Progenitor cell of endocrine pancreas (in vitro differentiated cells): Measurements from ENCODE around the gene SERPING1. TPM values are rescaled to one million over a fixed set of nuclear protein-coding genes. Genes with fewer than 3 reads are reported as not detected.

ENCODE experiments used
- DNase-seq: peaks from one replicate; pipeline ENCODE4 v3.0.0; 2021; ENCODE audit warnings: low spot score; ENCODE audit not compliant: unreplicated experiment
- H3K27ac Mint-ChIP-seq: 2 replicates; pipeline ENCODE4 v1.8.0; 2021; ENCODE audit warnings: mild to moderate bottlenecking, moderate library complexity, mixed read lengths
- H3K27me3 Mint-ChIP-seq: 2 replicates; pipeline ENCODE4 v1.8.0; 2021; ENCODE audit warnings: mixed read lengths
- H3K36me3 Mint-ChIP-seq: 2 replicates; pipeline ENCODE4 v1.8.0; 2022; ENCODE audit warnings: mixed read lengths; ENCODE audit not compliant: insufficient read depth
- H3K4me1 Mint-ChIP-seq: 2 replicates; pipeline ENCODE4 v1.8.0; 2021; ENCODE audit warnings: low read depth, mixed read lengths
- H3K4me3 Mint-ChIP-seq: 2 replicates; pipeline ENCODE4 v1.8.0; 2021; ENCODE audit warnings: low read depth, mild to moderate bottlenecking, moderate library complexity, mixed read lengths
- H3K9me3 Mint-ChIP-seq: 2 replicates; pipeline ENCODE4 v1.8.0; 2021; ENCODE audit warnings: low read depth, mixed read lengths
- total RNA-seq: library from RNA; stranded (reverse); gene quantifications from 2 replicates; pipeline ENCODE4 v1.2.1, GENCODE V29; 2021
- TF ChIP-seq, protein P1 (sequence below): fragments of 200-600 bp; sonication (generic); IDR thresholded peaks from one replicate; pipeline ENCODE4 v1.5.0; 2021; ENCODE audit warnings: antibody characterized with exemption, mild to moderate bottlenecking; ENCODE audit not compliant: unreplicated experiment

Gene SERPING1
- total RNA-seq, 1 donor from 2014 or later, result 190 TPM

DNA sequence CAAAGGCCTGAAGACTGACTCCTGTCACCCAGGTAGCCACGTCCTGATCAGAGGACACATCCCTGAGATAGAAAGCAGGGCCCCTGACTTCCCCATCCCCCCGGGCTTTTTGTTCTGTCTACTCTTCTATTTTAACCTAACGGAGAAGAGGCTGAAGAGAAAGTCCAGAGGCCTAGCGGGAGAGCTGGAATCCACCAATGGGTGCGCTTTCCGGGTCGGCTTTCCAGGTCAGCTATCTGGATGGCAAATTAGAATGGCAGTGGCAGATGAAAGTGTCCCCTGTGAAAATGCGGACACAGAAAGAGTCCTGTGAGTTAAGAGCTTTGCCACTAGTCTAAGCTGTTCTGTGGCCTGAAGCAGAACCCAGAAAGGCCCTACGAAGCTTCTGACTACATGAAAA is 13.1 kb upstream of the SERPING1 start:
- H3K36me3 Mint-ChIP-seq, result no peaks in the 10 kb centered on the region
- no peak for DNase-seq
- no peaks in the 10 kb centered on the region for H3K9me3 Mint-ChIP-seq
- H3K4me1 Mint-ChIP-seq, result no peaks in the 10 kb centered on the region
- TF ChIP-seq, protein P1, sequence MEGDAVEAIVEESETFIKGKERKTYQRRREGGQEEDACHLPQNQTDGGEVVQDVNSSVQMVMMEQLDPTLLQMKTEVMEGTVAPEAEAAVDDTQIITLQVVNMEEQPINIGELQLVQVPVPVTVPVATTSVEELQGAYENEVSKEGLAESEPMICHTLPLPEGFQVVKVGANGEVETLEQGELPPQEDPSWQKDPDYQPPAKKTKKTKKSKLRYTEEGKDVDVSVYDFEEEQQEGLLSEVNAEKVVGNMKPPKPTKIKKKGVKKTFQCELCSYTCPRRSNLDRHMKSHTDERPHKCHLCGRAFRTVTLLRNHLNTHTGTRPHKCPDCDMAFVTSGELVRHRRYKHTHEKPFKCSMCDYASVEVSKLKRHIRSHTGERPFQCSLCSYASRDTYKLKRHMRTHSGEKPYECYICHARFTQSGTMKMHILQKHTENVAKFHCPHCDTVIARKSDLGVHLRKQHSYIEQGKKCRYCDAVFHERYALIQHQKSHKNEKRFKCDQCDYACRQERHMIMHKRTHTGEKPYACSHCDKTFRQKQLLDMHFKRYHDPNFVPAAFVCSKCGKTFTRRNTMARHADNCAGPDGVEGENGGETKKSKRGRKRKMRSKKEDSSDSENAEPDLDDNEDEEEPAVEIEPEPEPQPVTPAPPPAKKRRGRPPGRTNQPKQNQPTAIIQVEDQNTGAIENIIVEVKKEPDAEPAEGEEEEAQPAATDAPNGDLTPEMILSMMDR, result no peak
- H3K27me3 Mint-ChIP-seq, result no peaks in the 10 kb centered on the region
- H3K27ac Mint-ChIP-seq, result no peak overlapping the region
- no peak overlapping the region for H3K4me3 Mint-ChIP-seq

DNA sequence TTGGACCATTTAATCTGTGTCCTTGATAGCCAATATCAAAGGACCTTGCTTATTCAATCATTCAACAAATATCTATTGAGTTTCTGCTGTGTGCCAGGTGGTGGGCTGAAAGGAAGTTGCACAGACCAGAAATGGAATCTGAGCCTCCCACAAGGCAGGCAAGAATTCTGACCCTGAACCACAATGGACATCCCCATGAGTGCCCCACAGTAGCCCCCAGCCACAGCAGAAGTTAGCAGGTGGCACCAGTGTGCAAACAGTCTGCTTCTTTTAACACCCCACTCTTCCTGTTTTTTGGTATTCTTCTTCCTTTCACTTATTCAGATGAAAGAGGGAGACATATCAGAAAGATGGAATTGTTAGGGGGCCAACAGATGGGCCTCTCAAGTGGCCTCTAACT is 12.2 kb upstream of the SERPING1 start:
- no peaks in the 10 kb centered on the region for H3K27me3 Mint-ChIP-seq
- H3K9me3 Mint-ChIP-seq, result no peaks in the 10 kb centered on the region
- no peaks in the 10 kb centered on the region for H3K36me3 Mint-ChIP-seq
- no peaks in the 10 kb centered on the region for H3K4me1 Mint-ChIP-seq
- TF ChIP-seq, protein P1, result no peak
- H3K4me3 Mint-ChIP-seq, result no peak overlapping the region
- no peak for DNase-seq
- no peak overlapping the region for H3K27ac Mint-ChIP-seq

DNA sequence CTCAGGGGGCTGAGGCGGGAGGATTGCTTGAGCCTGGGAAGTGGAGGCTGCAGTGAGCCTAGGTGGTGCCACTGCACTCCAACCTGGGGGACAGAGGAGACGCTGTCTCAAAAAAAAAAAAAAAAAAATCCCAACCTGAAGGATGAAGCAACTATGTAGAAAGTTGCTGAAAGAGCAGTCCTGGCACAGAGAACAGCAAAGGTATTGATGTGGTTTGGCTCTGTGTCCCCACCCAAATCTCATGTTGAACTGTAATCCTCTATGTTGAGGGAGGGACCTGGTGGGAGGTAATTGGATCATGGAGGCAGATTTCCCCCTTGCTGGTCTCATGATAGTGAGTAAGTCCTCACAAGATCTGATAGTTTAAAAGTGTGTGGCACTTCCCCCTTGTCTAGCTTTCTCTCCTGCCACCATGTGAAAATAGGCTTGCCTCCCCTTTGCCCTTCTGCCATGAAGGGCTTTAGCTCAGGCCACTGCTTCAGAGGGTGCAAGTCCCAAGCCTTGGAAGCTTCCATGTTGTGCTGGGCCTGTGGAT is 10.7 kb upstream of the SERPING1 start:
- Mint-ChIP-seq H3K36me3 (no peaks in the 10 kb centered on the region), H3K27me3 (no peaks in the 10 kb centered on the region), H3K4me3 (no peak overlapping the region), H3K4me1 (no peaks in the 10 kb centered on the region), H3K27ac (no peak overlapping the region), H3K9me3 (no peaks in the 10 kb centered on the region)
- TF ChIP-seq, protein P1, result no peak
- DNase-seq, result no peak

DNA sequence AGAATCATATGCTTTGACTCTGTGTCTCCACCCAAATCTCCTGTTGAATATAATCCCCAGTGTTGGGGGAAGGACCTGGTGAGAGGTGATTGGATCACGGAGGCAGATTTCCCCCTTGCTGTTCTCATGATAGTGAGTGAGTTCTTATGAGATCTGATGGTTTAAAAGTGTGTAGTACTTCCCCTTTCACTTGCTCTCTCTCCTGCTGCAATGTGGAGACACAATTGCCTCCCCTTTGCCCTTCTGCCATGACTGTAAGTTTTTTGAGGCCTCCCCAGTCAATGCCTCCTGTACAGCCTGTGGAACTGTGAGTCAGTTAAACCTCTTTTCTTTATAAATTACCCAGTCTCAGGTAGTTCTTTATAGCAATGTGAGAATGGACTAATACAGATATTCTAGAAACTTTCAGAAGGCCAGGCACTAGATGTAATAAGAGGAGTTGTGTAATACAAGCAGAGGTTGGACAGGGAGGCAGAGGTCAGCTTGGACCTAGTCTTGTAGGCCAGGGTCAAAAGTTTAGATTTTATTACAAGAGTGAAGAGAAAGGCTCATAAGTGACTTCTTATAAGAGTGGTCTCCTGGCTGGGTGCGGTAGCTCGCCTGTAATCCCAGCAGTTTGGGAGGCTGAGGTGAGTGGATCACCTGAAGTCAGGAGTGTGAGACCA is 9.3 kb upstream of the SERPING1 start:
- Mint-ChIP-seq H3K27ac (no peak overlapping the region), H3K9me3 (no peaks in the 10 kb centered on the region), H3K4me1 (no peaks in the 10 kb centered on the region), H3K36me3 (no peaks in the 10 kb centered on the region), H3K4me3 (no peak overlapping the region), H3K27me3 (no peaks in the 10 kb centered on the region)
- DNase-seq, result no peak
- TF ChIP-seq, protein P1, result no peak

DNA sequence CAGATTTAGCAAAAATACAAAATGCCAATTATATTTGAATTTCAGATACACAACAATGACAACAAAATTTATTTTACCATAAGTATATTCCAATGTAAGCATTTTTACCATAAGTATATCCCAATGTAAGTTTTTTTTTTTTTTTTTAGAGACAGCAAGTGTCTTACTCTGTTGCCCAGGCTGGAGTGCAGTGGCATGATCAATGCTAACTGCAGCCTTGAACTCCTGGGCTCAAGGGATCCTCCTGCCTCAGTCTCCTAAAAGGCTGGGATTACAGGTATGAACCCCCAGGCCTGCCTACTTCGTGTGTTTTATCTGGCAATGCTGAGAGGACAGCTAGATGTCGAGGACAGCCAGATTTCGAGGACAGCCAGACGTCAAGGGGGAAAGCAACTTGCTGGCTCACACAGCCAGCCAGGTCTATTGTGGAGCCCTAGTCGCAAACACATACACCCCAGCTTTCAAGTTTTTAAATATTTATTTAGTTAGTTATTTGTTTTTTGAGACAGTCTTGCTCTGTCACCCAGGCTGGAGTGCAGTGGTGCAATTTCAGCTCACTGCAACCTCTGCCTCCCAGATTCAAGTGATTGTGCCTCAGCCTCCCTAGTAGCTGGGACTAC is 1.1 kb upstream of the SERPING1 start:
- Mint-ChIP-seq H3K4me3 (no peak overlapping the region), H3K4me1 (peaks cover 32% of the 10 kb centered on the region), H3K27ac (peak overlapping the region; percentile 59), H3K36me3 (peaks cover 9% of the 10 kb centered on the region), H3K9me3 (no peaks in the 10 kb centered on the region), H3K27me3 (no peaks in the 10 kb centered on the region)
- TF ChIP-seq, protein P1, result no peak
- no peak for DNase-seq
